ENCODE measurements around the gene CCDC194. TPM values are rescaled to one million over a fixed set of nuclear protein-coding genes. Genes with fewer than 3 reads are reported as not detected.

The CCDC194 gene
- total RNA-seq, 4 donors from 2014 or later = not detected

DNA sequence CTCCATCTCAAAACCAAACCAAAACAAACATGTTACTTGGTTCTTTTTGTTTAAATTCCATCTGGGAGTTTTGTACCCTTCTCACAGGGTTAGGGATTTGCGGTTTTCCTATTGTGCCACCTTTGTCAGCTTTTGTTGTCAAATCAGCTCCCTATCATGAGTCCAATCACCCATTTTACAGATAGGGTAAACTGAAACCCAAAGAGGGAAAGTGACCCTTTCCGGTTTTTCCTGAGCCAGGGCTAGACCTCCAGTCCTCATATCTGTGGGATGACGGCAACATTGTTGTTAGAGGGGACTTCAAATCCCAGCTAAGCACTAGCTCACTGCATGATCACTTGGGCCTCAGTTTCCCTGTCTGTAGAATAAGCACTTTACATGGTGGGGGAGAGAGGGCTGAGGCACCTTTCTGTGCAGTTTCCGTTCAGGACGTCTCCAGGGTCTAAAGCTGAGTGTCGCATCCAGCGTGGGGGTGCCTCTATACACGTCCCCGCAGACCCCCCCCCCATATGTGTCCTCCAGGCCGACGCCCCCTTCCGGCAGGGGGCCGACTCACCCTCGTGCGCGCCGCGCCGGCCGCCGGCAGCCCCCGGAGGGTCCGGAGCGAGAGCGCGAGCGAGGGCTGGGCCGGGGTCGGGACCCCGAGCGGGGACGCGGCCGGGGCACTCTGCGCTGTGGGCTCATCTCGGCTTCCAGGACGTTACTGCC lies 3.9 kb downstream of the CCDC194 start:
- H3K4me3 ChIP-seq (ENCODE audit: low read depth, poor library complexity, severe bottlenecking) = no peak overlapping the region
- intact Hi-C loops (cut with DNase I; ENCODE audit: low total_unique reads) = loop anchor here (10.0 kb wide), 2 partner anchors 75 to 95 kb away; partner anchors contain the start of gene NXNL1
- DNase-seq (ENCODE audit: low spot score in 2 of 2) = no peak
- WGBS, 2 donors = 9 to 21% methylated on average over 12 to 36 of the region's 37 CpGs
- no peak for TF ChIP-seq POLR2A (IDR thresholded peaks at IDR 0.05)
- TF ChIP-seq, protein P1, sequence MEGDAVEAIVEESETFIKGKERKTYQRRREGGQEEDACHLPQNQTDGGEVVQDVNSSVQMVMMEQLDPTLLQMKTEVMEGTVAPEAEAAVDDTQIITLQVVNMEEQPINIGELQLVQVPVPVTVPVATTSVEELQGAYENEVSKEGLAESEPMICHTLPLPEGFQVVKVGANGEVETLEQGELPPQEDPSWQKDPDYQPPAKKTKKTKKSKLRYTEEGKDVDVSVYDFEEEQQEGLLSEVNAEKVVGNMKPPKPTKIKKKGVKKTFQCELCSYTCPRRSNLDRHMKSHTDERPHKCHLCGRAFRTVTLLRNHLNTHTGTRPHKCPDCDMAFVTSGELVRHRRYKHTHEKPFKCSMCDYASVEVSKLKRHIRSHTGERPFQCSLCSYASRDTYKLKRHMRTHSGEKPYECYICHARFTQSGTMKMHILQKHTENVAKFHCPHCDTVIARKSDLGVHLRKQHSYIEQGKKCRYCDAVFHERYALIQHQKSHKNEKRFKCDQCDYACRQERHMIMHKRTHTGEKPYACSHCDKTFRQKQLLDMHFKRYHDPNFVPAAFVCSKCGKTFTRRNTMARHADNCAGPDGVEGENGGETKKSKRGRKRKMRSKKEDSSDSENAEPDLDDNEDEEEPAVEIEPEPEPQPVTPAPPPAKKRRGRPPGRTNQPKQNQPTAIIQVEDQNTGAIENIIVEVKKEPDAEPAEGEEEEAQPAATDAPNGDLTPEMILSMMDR (IDR thresholded peaks at IDR 0.05) = no peak

DNA sequence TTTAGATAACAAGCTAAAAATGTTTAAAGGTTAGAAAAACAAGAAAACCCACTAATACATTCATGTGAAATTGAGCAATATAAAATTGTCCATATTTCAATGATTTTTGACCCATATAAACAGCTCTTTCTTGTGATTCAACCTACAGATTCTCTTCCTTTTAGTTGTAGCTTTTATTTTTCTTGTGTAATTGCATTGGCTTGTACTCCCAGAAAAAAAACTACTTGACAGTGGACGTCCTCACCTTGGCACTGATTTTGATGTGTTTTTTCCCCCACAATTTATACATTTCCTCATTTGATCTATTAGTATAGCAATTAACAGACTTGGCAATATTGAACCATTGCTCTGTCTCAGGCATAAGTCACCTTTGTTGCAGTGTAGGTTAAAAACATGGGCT lies 4.7 kb downstream of the CCDC194 start:
- no peak for DNase-seq (ENCODE audit: low spot score in 2 of 2)
- TF ChIP-seq POLR2A (IDR thresholded peaks at IDR 0.05) = no peak
- TF ChIP-seq, protein P1 (IDR thresholded peaks at IDR 0.05) = no peak
- H3K4me3 ChIP-seq (ENCODE audit: low read depth, poor library complexity, severe bottlenecking) = no peak overlapping the region
- WGBS, 2 donors = 38 to 39% methylated on average over 1 of the region's 1 CpG
- intact Hi-C loops (cut with DNase I; ENCODE audit: low total_unique reads) = loop anchor here (10.0 kb wide), 1 partner anchor 94 kb away; no protein-coding TSS in a partner anchor

DNA sequence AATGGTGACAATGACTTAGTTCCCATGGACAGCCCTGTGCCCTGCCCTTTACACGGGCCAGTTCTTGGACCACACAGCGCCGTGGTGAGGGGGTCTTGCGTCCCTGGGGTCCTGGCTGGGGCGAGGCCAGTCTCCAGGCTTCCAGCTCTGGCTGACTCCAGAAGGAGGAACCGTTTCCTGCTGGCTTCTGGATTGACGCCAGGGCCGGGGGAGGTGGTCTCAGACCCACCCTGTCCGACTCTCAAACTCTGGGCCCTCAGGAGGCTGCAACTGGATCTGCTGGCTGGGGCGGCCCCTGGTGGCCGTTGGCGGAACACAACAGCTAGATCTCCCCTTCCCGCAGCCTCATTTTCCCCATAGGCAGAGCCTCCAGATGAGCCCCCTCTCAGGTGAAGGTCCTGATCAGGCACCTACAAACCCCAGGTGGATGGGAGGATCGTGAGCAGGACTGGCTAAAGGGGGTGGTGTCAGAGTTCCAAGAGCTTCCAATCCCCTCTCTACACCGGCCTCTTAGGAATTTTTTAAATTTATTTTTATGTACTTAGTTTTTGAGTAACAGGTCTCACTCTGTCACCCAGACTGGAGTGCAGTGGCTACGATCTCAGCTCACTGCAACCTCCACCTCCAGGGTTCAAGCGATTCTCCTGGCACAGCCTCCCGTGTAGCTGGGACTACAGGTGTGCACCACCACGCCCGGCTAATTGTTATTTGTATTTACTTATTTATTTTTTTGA lies 8.0 kb downstream of the CCDC194 start:
- 34 to 36% methylated on average over 20 of the region's 20 CpGs for WGBS, 2 donors
- no peak overlapping the region for H3K4me3 ChIP-seq (ENCODE audit: low read depth, poor library complexity, severe bottlenecking)
- intact Hi-C loops (cut with DNase I; ENCODE audit: low total_unique reads) = loop anchor here (10.0 kb wide), 1 partner anchor 91 kb away; no protein-coding TSS in a partner anchor
- no peak for TF ChIP-seq POLR2A (IDR thresholded peaks at IDR 0.05)
- TF ChIP-seq, protein P1 (IDR thresholded peaks at IDR 0.05) = peak in 1 of 3 donors; percentile 61
- peak in 1 of 2 donors; percentile 91 for DNase-seq (ENCODE audit: low spot score in 2 of 2)

DNA sequence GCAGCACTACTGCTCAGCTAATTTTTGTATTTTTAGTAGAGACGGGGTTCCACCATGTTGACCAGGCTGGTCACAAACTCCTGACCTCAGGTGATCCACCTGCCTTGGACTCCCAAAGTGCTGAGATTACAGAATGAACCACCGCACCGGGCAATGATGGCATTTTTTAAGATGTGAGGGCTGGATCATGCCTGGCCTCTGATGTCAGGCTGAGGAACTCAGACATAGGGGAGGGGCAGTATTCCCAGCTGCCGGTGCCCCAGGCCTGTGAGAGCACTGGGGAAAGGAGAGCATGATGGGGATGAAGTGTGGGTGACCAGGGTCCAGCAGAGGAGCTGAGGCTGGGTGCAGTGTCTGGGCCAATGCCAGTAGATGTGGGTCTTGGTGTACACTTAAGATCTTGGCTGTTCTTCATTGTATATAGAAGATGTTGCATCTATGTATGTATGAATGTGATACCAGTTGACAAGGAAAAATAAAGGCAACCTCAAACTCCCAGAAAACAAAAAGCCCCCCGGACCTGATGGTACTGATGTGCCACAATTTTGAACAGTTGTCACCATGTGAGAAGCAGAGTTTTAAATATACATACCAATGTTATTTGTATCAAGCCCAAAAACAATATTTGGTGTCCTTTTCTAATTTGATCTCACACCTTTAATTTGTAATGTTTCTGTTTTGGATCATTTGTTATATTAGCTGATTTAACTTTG lies 13.4 kb downstream of the CCDC194 start:
- WGBS, 2 donors = 93 to 98% methylated on average over 5 of the region's 5 CpGs
- no peak for TF ChIP-seq POLR2A (IDR thresholded peaks at IDR 0.05)
- TF ChIP-seq, protein P1 (IDR thresholded peaks at IDR 0.05) = no peak
- intact Hi-C loops (cut with DNase I; ENCODE audit: low total_unique reads) = loop anchor here (10.0 kb wide), 1 partner anchor 86 kb away; no protein-coding TSS in a partner anchor

DNA sequence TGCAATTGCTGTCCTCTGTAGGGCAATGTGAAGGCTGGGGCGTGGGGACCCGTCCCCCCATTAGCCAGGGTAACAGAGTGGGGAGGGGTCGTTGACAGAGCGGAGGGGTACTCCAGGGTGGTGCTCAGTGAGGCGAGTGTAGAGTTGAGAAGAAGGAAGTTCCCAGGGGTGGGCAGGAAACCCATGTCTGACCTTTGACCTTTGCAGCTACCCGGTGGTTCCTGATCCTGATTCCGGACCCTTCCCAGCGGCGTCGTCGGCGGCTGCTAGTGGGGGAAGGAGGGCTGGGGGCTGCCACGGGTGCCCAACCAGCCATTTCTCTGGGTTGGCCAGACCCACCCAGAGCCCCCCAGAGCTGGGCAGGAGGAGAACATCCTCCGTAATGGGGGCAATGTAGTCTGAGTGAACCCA lies 14.8 kb downstream of the CCDC194 start:
- 39 to 44% methylated on average over 14 of the region's 14 CpGs for WGBS, 2 donors
- DNase-seq (ENCODE audit: low spot score in 2 of 2) = no peak
- no peak for TF ChIP-seq POLR2A (IDR thresholded peaks at IDR 0.05)
- TF ChIP-seq, protein P1 (IDR thresholded peaks at IDR 0.05) = no peak
- intact Hi-C loops (cut with DNase I; ENCODE audit: low total_unique reads) = no loop called here
- no peak overlapping the region for H3K4me3 ChIP-seq (ENCODE audit: low read depth, poor library complexity, severe bottlenecking)

More for the DNA sequence above, 13.4 kb downstream of the CCDC194 start:
- H3K4me3 ChIP-seq (ENCODE audit: low read depth, poor library complexity, severe bottlenecking) = no peak overlapping the region
- no peak for DNase-seq (ENCODE audit: low spot score in 2 of 2)

All from lower leg skin (tissue), 4 donors.